HG03196 (cell line): Measurements from ENCODE around the gene AK9.
"Not testable (repeated sequence)": the region's sequence is repeated elsewhere in the genome, so short reads cannot be mapped to it uniquely, and the experiment has no call there.

Source experiments
- ATAC-seq: cut with Tn5 transposase; IDR thresholded peaks from one replicate; pipeline ENCODE4 v1.9.1; 2021; ENCODE audit not compliant: unreplicated experiment

The AK9 gene

GRCh38 chr6:109461733-109462526 lies 229.1 kb downstream of the AK9 start:
- ATAC-seq: no peak

- ATAC-seq: not testable (repeated sequence)
Measured at GRCh38 chr6:109461205-109461604, 229.8 kb downstream of the AK9 start.

GRCh38 chr6:109460161-109460829 lies 230.7 kb downstream of the AK9 start:
- no peak for ATAC-seq

DNA sequence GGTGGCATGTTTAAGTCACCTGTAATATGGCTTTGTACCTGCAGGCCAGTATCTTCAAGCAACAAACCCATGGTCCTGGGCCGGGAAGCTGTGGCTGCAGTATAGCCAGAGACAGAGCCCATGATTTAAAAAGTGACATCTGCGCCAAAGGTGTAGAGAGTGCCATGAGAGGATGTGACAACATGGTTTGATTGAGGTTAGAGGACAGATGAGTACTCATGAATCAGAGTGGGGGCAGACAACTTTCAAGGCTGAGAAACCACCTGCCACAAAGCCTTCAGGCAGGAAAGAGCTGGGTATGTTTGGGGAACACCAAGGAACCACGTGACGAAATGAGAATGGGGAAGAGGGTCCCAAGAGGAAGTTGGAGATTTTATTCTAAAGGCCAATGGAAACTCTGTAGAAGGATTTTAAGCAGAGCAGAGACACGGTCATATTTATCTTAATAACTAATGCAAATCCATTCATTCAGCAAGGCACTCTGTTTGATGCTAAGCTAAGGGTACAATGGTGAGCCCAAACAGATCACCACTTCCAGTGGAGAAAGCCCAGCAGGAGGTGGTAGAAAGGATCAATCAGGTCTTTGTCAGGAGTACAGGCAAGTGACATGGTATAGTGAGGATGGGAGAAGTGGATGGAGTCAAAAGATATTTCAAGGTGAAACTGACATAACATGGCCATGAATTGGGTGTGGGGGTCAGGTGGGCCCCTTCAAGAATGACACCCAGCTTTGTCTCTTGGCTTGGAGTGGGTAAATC lies 232.0 kb downstream of the AK9 start:
- ATAC-seq: no peak

DNA sequence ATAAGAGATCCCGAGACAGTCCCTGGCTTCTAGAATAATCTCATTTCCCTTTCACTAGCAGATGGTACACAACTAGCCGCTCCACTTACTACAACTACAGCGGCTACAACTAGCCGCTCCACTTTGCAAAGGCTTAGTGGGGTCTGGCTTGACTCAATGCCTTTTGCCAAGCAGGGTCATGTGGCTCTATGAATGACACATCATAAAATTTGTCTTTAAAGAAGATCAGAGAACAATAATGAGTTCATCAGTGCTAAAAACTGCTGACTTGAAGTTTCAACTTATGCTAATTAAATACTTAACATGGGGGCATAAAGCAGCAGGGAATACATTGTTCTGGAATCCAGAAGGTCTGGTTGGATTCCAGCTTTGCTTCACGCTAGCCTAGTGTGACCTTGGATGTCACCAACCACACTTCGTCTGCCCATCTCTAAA lies 233.4 kb downstream of the AK9 start:
- no peak for ATAC-seq

GRCh38 chr6:109456710-109457561 lies 234.1 kb downstream of the AK9 start:
- no peak for ATAC-seq

DNA sequence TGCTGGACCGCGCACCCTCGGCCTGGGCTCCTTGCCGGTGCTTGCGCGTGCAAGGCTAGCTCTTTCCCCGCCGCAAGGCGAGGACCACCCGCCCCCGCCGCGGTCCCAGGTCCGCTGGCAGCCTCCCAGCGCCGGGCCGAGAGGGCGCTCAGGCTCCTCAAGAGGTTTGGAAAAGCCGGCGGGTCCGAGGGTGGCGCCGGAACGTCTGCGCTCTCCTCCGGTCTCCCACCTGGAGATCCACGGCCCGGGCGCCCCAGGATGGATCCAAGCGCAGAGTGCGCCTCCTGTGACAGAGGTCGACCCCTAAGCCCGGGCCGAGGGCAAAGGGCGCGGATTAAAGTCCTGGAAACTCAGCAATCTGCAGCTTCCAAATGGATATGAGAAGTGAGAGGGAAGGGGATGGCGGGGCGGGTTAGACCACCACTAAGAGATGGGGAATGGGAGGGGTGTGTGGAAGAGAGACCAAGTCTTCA lies 234.9 kb downstream of the AK9 start:
- peak; percentile 4 for ATAC-seq

DNA sequence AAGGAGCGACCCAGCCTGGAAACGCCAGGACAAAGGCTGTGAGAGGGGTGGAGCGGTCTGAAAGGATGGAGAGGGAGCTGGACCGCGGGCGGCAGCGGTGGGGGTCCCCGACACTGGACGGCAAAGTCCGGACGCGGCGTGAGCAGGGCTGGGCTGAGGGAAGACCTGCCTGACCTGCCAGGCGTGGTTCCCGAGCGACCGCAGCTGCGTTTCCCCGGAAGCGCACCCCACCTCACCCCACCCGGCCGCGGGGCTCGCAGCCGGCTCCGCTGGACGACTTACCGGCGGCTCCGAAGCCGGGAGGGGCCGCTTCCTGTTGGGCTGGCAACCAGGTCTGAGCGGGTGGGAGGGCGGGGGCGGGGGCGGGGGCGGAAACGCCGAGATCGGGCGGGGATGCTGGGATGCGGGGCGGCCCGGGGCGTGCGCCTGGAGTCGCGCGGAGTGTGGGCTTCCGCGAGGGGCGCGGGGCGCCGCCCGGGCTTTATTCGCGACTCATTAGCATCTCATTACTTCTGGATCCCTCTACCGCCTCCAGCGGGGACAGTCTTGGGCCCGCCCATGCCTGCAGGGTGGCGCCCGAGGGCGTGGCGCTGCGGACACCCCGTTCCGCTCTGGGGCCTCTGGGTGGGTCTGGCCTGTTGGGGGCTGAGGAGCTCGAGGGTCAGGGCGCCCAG lies 235.4 kb downstream of the AK9 start, which contains the start of gene MICAL1:
Gene MICAL1 (minus strand): TSS at position 336 of the 674 bp plus-strand sequence. CDS start 1,576 bp downstream, outside the sequence.
- ATAC-seq: peak; percentile 47

- peak; percentile 24 for ATAC-seq
Measured at GRCh38 chr6:109454496-109455436, 236.2 kb downstream of the AK9 start.

- ATAC-seq: no peak
Measured at GRCh38 chr6:109453594-109454495, 237.2 kb downstream of the AK9 start.

DNA sequence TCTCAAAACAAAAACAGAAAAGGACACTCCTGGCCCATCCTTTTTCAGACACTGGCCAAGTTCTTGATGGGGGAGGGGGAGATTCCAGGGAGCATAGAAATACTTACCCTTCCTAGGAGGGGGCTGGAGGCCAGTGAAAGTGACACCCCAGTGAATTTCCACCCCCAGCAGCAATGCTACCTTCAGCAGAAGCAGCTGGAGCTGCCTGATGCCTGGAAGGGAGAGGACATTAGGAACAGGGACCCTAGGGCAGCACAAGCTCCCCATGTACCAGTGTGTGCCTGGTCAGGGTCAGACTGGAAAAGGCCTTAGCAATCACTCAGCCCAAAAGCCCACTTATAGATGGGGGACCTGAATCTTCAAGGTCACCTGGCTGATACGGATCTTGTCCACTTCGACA lies 237.8 kb downstream of the AK9 start:
- no peak for ATAC-seq

DNA sequence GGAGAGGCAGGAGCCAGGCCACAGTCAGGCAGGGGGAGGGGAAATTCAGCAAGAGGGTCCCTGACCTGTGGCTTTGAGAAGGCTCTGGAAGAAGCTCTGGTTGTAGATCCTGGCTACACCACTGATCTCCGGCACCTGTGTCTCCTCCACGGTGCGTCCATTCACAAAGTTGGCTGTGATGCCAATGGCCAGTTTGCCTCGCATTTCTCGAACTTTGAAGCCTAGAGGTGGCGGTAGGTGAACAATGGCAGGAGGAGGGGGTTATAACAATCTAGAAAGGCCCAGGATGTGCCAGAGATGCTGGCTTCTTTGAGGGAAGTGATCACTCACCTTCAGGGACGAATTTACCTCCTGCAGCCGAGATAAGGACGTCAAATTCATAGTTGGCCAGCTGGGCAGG lies 238.8 kb downstream of the AK9 start:
- no peak for ATAC-seq

DNA sequence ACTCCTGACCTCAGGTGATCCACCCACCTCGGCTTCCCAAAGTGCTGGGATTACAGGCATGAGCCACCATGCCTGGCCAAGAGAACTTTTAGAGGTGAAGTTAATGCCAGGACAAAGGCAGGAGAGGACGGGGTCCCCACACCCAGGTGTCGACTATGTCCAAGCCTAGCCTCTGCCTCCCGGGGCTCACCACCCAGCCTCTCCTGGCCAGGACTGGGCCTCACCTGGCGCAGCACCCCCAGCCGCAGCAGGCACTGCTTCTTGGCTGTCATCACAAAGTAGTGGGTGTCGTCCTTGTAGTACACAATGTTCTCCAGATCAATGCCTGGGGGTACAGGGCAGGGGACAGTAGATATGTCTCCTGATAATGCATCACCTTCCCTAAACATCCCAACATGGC lies 239.6 kb downstream of the AK9 start:
- no peak for ATAC-seq

- no peak for ATAC-seq
Measured at GRCh38 chr6:109450801-109451200, 240.2 kb downstream of the AK9 start.

DNA sequence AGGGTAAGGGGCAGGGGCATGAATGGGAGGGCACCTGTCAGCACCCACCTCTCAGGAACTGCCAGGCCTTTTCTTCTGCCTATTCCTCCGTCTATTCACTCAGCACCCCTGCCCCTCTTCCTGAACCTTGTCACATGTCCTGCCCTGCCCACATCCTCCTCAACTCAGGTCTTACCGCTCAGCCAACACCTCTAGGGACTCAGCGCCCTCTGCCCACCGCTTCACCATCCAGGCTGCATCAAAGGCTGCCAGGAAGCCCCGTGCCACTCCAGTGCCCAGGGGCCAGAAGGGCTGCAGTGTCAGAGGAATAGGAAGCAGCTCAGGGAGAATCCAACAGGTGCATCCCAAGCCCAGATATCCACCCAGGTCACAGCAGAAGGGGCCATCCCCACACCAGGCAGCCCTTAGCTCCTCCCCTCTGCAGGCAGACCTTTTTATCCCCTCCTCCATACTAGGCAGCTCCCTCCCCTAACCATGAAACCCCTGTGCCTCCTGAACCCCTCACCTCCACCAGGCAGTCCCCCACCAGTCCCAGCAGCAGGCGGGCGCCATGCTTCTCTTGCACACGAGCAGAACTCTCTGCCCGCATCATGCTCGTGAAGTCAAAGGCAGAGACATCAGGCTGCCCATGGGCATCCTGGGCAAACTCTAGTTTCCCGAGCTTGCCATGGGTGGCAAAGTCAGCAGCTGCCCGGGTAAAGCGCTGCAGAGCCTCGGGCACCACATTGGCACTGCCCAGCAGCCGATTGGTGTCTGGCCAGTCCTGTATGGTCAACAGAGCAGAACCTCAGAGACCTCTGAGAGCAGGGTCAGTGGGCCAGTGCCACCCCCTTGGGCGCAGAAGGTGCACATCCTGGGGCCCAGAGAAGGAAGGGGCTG lies 241.0 kb downstream of the AK9 start:
- no peak for ATAC-seq

- no peak for ATAC-seq
Measured at GRCh38 chr6:109449064-109449794, 241.8 kb downstream of the AK9 start.
